WI38 (cell line): ENCODE data around the gene SEPTIN1.
A peak's percentile ranks its signal among the peaks of the same experiment; 100 is the strongest.

Source experiments
- H3K4me3 ChIP-seq: 2 replicates; pipeline ENCODE4 v1.5.1; 2011; ENCODE audit warnings: low read depth, mild to moderate bottlenecking, control low read depth, low read length
- TF ChIP-seq, protein P1 (sequence below): IDR thresholded peaks from 2 replicates; pipeline ENCODE4 v1.5.1; 2012; ENCODE audit warnings: low read depth, mild to moderate bottlenecking, control low read depth, low read length

The SEPTIN1 gene

DNA sequence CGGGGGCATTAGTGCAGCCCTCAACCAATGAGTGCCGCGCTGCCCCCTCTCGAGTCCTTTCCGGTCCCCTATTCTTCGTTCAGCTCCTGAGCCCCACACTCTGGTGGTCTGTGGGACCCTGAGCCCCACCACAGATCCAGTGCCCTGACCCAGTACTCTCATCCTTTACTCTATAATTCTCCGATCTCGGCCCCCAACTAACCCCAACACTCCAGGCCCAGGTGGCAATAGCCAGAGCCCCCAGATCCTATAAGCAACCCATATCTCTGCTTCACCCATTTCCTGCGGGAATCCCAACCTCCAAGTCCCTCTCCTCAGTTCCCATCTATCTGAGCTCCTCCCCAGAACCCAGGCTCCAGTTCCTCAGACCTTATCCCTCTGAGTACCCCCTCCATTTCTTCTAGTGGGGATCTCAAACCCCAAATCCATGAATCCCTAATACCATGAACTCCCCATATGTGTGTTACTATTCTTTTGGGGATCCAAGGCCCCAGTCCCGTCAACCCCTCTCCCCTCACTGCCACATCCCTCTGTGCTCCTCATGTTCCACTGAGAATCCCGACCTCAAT, 11.0 kb downstream of the SEPTIN1 start:
- TF ChIP-seq, protein P1, sequence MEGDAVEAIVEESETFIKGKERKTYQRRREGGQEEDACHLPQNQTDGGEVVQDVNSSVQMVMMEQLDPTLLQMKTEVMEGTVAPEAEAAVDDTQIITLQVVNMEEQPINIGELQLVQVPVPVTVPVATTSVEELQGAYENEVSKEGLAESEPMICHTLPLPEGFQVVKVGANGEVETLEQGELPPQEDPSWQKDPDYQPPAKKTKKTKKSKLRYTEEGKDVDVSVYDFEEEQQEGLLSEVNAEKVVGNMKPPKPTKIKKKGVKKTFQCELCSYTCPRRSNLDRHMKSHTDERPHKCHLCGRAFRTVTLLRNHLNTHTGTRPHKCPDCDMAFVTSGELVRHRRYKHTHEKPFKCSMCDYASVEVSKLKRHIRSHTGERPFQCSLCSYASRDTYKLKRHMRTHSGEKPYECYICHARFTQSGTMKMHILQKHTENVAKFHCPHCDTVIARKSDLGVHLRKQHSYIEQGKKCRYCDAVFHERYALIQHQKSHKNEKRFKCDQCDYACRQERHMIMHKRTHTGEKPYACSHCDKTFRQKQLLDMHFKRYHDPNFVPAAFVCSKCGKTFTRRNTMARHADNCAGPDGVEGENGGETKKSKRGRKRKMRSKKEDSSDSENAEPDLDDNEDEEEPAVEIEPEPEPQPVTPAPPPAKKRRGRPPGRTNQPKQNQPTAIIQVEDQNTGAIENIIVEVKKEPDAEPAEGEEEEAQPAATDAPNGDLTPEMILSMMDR, result no peak
- H3K4me3 ChIP-seq, result peak overlapping the region; percentile 60

- TF ChIP-seq, protein P1, result no peak
- H3K4me3 ChIP-seq, result peak within 1 kb of the TSS; percentile 88
Measured at GRCh38 chr16:30370456-30371247, 11.7 kb downstream of the SEPTIN1 start, which contains the start of gene TBC1D10B. Gene TBC1D10B (minus strand): TSS chr16:30370494. CDS start chr16:30370183, 311 bp downstream.

- peak overlapping the region; percentile 88 for H3K4me3 ChIP-seq
- TF ChIP-seq, protein P1, result no peak
Measured at GRCh38 chr16:30369938-30370455, 12.4 kb downstream of the SEPTIN1 start.

GRCh38 chr16:30369091-30369937, 13.0 kb downstream of the SEPTIN1 start:
- TF ChIP-seq, protein P1, result no peak
- peak overlapping the region; percentile 88 for H3K4me3 ChIP-seq

- TF ChIP-seq, protein P1, result no peak
Measured at GRCh38 chr16:30368792-30369090, 13.6 kb downstream of the SEPTIN1 start.

DNA sequence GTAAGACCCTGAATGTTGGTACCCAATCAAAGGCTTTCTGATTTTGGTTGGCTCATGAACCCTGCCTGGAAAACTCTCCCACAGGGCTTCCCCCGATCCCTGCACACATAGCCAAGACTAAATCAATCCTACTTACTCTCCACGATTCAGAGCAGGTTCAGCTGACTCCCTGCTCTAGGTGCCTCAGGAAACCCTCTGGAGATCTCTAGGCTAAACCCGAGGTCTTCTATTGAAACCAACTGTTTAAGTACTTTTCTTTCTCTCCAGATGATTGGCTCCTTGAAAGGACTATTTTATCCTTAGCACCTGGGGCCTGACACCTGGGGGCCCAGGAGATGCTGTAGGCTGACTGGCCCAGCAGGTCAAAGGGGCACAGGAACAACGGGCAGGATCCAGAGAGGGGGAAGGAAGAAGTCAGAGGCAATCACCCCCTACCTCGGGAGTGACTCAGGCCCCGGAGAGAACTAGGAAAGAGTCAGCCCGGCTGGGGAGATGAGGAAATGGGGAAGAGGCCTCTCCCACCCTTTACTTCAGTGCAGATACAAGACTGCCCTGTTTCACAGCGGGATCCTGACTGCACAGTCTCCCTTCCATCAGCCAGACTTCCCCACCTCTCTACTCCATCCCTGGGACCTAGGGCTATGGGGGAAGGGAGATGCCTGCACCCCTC, 14.1 kb downstream of the SEPTIN1 start:
- H3K4me3 ChIP-seq, result peak overlapping the region; percentile 88

More at GRCh38 chr16:30368792-30369090, 13.6 kb downstream of the SEPTIN1 start:
- H3K4me3 ChIP-seq, result peak overlapping the region; percentile 88

More for the DNA sequence above, 14.1 kb downstream of the SEPTIN1 start:
- TF ChIP-seq, protein P1, result no peak
